Measurements from ENCODE around the gene SLC41A3.

- TF ChIP-seq CTCF (IDR thresholded peaks at IDR 0.05) (no peak), POLR2AphosphoS5 (IDR thresholded peaks at IDR 0.05; ENCODE audit: insufficient read depth in 1 of 2, low read depth in 1 of 2) (no peak), POLR2A (IDR thresholded peaks at IDR 0.05) (no peak)
Measured at GRCh38 chr3:126105691-126106187, 21.8 kb upstream of the SLC41A3 start.
